DOHH2 (cell line): Measurements from ENCODE around the gene COX6B2.

Experiments used
- CTCF ChIP-seq: fragments of 200-600 bp; sonication (generic); IDR thresholded peaks from one replicate; pipeline ENCODE4 v1.5.1; 2014; ENCODE audit warnings: antibody characterized with exemption, mild to moderate bottlenecking, low read depth, low read length; ENCODE audit not compliant: poor library complexity, severe bottlenecking
- EZH2phosphoT487 ChIP-seq: fragments of 200-600 bp; sonication (generic); IDR thresholded peaks from 2 replicates; pipeline ENCODE4 v1.6.1; 2017; ENCODE audit warnings: borderline replicate concordance, mild to moderate bottlenecking, antibody characterized with exemption, low read length, moderate library complexity, mixed read lengths

GRCh38 chr19:55306712-55307111, 47.8 kb downstream of the COX6B2 start:
- no peak for TF ChIP-seq CTCF
- TF ChIP-seq EZH2phosphoT487: no peak
